Epithelial cell of esophagus (primary cell): Measurements from ENCODE around the gene TRIM8.
A peak's percentile ranks its signal among the peaks of the same experiment; 100 is the strongest.

Experiments
- DNase-seq: peaks from one replicate; pipeline ENCODE4 v3.0.0; 2010; ENCODE audit warnings: low read depth
- H3K4me3 ChIP-seq: 2 replicates; pipeline ENCODE4 v1.5.1; 2011; ENCODE audit warnings: mild to moderate bottlenecking, low read length, control low read depth
- TF ChIP-seq, protein P1 (sequence below): IDR thresholded peaks from 2 replicates; pipeline ENCODE4 v1.5.1; 2011; ENCODE audit warnings: low read depth, mild to moderate bottlenecking, low read length, control low read depth, inconsistent platforms; ENCODE audit not compliant: insufficient read depth; ENCODE audit errors: missing control alignments

Gene TRIM8

GRCh38 chr10:102673236-102673818 is 29.0 kb downstream of the TRIM8 start:
- H3K4me3 ChIP-seq, result no peak overlapping the region
- DNase-seq, result no peak

GRCh38 chr10:102673819-102674511 is 29.7 kb downstream of the TRIM8 start:
- DNase-seq, result peak; percentile 86

More at GRCh38 chr10:102673236-102673818, 29.0 kb downstream of the TRIM8 start:
- TF ChIP-seq, protein P1, sequence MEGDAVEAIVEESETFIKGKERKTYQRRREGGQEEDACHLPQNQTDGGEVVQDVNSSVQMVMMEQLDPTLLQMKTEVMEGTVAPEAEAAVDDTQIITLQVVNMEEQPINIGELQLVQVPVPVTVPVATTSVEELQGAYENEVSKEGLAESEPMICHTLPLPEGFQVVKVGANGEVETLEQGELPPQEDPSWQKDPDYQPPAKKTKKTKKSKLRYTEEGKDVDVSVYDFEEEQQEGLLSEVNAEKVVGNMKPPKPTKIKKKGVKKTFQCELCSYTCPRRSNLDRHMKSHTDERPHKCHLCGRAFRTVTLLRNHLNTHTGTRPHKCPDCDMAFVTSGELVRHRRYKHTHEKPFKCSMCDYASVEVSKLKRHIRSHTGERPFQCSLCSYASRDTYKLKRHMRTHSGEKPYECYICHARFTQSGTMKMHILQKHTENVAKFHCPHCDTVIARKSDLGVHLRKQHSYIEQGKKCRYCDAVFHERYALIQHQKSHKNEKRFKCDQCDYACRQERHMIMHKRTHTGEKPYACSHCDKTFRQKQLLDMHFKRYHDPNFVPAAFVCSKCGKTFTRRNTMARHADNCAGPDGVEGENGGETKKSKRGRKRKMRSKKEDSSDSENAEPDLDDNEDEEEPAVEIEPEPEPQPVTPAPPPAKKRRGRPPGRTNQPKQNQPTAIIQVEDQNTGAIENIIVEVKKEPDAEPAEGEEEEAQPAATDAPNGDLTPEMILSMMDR, result no peak

DNA sequence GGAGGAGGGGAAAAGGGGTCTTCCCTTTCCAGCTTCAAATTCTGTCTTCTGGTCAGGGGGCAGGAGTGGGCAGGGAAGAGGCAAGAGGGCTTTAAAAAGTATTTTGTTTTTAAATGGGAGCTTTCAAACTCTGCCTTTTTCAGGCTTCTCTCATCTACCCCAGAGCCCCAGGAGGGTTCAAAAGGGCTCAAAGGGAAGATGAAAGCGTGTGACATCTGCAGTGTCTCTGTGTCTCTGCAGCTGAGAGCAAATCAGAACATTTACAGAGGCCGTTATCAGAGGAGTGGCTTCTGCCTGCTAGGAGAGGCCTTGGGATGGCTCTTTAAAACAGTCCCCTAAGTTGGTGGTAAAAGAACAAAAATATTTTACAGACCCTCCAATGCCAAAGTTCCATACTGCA is 30.3 kb downstream of the TRIM8 start:
- H3K4me3 ChIP-seq, result no peak overlapping the region
- TF ChIP-seq, protein P1, result no peak
- no peak for DNase-seq

More at GRCh38 chr10:102673819-102674511, 29.7 kb downstream of the TRIM8 start:
- H3K4me3 ChIP-seq, result no peak overlapping the region
- TF ChIP-seq, protein P1, result no peak

DNA sequence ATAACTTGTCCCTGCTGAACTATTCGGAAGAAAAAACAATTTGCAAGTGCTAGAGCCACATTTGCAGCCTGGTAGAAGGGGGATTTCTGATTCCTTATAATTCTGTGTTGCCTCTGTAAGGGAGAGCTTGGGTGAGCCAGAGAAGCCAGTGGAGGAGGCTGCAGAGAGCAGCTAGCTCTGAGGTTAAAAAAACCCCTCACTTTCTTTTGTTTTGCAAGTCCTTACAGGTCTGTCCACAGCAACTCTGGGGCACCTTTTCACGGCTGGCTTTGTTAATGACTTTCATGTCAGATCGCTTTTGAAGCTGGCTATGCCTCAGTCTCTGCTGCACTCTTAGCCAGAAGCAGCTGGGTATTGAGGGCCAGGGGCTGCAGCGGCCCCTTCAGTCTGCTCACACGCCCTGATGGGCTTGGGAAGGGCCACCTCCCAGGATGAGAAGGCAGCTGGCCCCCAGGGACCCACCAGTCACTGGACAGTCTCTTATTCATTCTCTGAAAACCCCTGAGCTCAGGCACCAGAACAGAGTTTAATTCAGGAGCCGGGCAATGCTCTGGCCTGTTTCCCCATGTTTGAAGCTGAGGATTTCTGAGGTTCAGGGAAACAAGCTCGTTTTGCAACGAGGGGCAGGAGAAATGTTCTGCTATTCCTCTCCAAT is 30.9 kb downstream of the TRIM8 start:
- H3K4me3 ChIP-seq, result no peak overlapping the region
- TF ChIP-seq, protein P1, result no peak
- DNase-seq, result peak; percentile 39

- no peak overlapping the region for H3K4me3 ChIP-seq
These were observed 31.6 kb downstream of the TRIM8 start for GRCh38 chr10:102675666-102676533.

More at GRCh38 chr10:102675666-102676533, 31.6 kb downstream of the TRIM8 start:
- peak; percentile 67 for DNase-seq
- TF ChIP-seq, protein P1, result no peak
